ENCODE results near the gene LRRC8C.

Gene LRRC8C

DNA sequence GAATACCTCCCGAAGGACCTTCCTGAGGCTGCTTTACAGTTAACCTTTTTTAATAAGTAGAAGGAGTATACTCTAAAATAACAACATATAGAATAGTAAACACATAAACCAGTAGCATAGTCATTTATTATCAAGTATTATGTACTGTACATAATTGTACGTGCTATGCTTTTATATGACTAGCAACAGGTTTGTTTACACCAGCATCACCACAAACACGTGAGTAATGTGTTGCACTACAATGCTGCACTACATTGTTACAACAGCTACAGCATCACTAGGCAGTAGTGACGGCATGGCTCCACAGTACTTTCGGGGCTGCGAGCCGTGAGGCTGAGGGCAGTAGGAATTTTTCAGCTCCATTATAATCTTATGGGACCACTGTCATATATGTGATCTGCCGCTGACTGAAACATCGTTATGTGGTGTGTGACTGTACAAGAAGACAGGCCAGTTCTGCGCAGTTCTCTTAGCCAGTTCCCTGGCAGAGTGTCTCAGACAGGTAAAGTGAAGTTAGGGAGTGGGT is 105.1 kb downstream of the LRRC8C start:
- no peak for DNase-seq

DNA sequence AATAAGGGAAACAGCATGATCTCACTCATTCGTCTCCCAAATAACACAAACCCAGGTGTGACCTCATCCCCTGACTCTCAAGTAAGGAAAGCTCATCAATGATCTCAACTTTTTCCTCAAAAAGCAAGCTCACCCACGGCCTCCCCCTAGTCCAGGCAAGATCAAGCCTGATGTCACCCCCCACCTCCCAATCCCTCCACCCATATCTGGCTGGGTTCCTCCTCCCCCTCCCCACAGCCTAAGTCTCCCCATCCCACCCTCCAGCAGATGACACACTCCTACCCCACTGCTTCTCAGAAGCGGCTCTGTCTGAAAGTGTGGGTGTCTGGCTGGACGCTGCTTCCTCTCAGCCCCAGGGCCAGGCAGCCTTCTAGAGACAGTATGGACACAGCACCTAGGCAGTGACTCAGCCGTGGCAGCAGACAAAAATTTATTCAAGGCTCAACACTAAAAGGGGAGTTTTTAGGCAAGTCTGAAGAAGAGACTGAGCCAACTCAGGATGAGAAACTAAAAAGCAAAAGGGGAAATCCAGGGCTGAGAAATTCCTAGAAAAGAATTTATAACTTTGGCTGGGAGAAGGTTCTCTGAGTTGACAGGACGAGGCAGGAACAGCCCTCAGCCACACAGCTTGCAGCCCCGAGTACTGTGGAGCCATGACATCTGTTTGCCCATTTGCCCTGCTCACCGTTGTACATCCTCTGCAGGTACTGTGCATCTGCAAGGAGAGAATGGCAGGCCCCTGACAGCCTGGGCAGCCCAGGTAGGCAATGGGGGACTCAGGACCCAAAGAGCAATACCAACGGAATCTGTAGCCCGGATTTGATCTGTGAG is 106.3 kb downstream of the LRRC8C start:
- DNase-seq: no peak

DNA sequence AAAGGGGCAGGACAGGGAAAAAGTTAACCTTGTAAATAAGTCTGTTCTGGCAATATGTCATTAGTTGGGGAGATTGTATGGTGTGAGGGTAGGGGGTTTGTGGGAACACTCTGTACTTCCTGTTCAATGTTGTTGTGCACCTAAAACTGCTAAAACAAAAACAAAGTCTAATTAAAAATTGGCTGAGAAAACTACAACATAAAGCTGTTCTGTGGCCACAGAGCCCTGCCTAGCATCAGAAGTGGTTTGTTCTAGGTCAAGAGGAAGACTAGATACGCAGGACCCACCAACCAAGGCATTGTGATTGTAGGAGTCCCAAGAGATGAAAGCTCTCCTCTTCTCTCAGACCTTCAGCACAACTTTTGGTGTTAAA is 106.9 kb downstream of the LRRC8C start:
- no peak for DNase-seq

DNA sequence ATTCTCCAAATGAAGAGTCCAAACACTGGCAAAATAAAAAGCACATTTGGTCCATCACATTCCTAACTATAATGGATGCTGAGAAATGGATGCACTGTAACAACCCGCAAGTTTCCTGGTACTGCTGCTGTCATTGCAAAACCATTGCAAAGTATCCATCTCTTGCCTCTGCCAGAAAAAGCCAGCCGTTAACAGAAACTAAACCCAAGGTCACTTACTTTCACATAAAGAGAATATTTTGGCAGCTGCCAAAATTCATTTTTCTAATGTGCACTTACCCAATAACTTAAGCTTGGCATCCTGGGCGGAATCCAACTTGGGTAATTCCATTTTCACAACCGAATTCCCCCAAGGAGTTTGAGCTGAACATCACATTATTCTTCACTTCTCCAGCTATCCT is 110.9 kb downstream of the LRRC8C start:
- no peak for DNase-seq

DNA sequence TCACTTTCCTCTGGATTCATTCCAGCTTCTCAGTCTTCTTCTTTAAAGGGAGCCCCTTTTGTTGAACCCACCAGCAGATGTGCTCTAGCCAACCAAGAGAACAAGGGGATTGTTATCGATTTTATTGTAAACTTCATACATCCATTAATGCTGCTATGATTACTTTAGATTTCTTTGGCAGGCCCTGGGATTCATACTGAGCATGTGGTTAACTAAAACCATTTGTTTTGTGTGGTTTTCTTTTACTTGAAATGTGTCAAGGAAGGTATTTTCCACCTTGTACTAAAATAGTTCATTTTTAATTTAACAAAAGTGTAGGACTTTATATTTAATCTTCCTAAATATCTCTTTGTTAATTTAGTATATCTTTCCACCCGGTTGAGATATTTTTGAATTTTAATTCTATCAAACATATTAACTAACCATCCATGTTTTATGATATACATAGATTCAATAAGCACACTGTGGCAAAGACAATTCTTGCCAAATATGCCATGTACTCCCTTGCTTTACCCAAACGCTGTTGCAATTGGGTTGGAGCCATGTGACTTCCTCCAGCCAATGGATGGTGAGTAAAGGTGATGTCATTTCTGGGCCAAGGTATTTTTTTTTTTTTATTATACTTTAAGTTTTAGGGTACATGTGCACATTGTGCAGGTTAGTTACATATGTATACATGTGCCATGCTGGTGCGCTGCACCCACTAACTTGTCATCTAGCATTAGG is 113.7 kb downstream of the LRRC8C start:
- no peak for DNase-seq

DNA sequence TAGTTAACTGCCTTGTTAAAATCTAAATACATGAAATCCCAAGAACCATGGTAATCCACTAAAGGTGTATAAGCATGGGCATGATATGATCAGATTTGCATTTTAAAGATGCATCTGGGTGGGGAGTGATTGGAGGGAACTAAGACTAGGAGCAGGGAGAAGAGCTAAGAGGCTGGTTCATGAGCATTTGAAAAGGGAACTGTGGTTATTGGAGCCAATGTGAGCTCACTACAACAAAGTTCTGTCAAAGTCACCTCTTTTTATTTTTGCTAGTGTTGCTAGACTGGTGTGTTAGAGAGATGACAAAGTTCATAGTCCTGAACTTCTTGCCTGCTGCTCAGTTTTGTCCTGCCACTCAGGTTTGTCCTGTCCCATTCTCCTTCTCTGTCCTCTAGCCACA is 120.8 kb downstream of the LRRC8C start:
- DNase-seq: no peak

DNA sequence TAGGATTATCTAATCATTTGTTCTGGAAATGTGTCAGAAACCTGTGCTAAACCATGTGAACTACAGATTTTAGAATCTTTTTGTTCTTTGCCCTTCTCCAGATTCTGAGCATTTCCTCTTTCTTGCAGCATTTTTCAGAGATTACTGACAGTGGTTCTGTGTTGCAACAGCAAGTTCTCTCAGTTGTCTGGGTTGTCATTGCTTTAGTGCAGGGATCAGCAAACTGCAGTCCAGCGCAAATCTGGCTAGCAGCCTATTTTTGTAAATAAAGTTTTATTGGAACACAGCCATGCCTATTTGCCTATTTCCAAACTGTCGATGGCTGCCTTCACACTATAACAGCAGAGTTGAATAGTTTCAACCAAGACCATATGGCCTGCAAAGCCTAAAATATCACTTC is 121.6 kb downstream of the LRRC8C start:
- no peak for DNase-seq

DNA sequence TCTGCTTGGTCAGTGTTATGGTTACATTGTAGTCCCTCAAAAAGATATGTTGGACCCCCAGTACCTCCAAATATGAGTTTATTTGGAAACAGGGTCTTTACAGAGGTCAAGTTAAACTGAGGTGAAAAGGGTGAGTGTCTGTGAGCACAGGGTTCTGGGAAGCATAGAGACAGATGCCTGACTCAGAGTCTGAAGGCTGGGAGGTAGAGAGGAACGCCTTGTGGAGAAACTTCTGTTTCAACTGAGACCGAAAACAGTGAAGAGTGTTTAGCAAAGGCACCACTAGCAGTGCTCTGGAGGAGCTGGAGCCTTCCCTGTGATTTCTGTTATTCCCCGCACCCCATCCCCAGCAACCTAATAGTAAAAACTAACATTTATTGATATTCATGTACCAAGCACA is 122.7 kb downstream of the LRRC8C start:
- no peak for DNase-seq

DNA sequence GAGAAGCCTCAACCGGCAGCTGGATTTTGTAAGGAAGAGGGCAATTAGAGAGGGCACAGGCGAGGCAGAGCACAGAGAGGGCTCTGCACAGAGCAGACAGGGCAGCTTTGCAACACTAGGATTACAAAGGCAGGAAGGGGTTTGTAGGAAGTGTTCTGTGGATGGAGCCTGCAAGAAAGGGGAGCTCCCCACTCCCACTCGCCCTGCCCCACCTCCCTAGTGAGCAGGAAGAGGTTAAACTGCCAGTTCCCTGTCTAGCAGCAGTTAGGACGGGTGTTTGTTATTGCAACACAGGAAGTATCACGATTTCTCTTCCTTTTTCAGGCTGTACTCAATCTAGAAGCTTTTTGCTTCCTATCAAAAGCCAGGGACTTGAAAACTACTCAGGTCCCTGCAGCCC is 124.6 kb downstream of the LRRC8C start:
- DNase-seq: no peak

DNA sequence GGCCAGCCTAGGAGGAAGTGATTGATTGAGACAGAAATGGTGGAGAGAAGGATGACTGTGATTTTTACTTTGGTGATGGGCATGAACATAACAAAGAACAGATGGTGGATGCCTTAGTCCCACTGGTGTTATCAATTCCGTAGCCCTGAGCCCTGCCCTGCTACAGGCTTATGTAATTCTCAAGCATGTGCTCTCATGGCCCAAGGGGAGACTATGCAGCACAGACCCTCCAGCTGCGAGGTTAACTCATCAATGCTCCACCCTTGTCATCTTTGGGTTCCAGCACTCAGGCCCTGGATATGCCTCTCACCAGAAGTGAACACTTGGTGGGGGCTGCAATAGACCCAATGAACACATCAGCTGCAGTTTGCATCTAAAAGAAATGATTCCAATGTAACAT is 125.2 kb downstream of the LRRC8C start:
- no peak for DNase-seq

DNA sequence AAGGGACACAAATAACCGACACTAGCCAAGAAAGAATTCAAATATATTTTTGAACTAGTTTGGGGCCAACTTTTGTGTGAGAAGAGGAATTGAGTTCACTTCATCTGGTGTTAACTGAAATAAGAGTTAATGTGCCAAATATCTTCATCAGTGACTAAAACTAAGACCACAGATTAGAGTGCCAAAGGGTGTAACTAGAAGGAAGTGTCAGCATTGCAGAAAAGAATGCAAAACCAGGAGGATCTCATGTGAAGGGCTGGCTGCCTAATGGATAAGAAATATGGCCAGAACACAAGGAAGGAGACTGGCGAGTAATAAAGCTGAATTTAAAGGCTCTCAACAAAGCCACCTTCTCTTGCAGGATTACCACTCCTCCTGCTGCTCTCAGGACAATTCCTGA is 126.1 kb downstream of the LRRC8C start:
- DNase-seq: no peak

DNA sequence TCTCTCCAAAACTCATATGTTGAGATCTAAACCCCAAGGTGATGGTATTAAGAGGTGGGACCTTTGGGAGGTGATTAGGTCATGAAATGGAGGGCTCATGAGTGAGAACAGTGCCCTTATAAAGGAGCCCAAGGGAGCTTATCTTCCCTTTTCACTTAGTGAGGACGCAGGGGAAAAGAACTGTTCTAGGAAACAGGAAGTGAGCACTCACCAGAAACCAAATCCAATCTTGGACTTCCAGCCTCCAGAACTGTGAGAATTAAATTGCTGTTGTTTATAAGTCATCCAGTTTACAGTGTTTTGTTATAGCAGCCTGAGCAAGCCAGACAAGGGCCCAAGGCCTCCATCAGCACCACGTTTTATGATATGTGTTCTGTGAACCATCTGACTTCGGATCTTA is 127.6 kb downstream of the LRRC8C start:
- no peak for DNase-seq

DNA sequence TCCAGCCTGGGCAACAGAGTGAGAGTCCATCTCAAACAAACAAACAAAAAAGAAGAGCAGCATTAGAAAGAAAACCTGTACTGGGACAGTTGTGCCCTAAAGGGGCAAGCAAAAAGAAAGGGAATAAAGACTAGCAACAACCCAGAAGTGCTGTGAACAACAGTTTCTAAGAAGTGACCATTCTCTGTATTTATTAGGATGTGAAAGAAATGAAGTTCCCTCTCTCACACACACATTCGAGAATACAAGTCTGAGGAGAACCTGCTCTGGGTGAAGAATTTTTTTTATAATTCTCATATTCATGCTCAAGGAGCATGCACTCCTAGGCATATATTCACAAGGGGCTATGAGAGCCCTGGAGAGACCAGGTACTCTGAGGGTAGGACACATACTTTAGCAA is 128.4 kb downstream of the LRRC8C start:
- no peak for DNase-seq

DNA sequence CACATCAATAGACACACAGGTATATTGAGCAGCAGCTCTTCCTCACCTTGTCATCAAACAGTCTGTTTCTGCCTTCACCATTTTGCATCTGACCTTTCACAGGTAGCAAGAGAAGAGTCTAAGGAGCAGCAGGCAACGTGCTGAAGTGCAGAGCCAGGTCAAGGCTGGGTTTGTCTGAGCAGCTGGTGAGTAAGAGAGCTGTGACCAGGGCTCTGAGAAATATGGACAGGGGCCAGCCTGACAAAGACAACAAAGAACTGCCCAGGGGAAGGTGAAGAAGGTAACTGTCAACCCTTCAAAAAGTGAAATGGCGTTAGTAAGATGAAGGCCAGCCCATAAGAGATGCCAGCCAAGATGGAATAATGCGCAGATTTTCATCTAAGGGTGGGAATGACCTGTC is 129.0 kb downstream of the LRRC8C start:
- DNase-seq: no peak

DNA sequence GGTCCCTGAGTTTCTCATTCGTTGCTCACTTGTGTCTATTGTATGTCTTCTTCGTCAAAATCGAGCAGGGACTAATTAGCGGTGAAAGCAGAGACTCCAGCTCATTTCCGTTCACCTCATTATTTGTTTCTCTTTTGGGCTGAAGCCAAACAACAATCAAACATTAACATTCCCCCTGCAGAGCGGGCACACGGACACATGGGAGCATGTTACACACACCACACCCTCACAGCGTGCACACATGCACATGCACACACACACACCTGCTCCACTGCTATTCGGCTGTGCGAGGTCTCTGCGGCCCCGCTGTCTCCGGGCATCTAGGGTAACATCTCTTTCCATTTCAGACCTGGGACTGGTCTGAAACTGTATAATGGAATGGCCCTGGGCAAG is 129.5 kb downstream of the LRRC8C start:
- DNase-seq: no peak

DNA sequence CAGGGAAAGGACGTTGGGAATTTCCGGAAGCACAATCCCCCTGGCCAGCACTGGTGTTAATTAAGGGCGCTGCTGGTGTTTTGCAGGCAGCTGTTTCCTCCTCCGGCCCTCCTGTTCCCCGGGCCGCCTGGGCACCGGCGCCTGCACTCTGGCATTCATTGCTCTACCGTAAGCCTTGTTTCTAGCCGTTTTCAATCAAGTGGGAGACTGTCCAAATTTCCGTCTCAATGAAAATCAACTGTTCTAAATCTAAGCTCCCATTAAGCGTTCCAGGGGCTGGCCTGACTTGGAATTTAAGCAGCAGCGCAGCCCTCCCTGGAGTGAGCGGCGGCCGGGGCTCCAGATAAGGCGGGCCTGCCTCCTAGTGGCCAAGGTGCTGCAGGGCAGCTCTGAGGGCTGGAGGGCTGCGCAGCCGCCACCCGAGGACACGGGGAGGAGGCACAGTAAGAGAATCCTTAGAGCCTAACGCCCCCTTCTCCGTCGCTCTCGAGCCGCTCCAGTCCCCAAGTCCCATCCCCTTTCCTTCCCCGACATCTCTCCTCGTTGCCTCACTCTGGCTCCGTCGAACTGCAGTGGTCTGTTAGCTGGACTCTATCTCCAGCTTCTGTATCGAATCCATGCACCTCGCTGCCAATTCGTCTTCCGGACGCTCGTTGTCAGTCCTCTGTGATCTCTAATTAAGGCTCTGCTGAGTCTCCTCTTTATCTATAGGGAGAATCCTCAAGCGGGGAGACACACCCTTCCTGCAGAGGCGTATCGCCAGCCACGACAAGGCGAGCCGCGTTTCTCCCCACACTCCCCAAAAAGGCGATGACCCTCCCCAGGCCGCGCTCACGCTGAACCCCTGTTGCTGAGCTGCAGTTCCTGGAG is 130.1 kb downstream of the LRRC8C start:
- DNase-seq: no peak

DNA sequence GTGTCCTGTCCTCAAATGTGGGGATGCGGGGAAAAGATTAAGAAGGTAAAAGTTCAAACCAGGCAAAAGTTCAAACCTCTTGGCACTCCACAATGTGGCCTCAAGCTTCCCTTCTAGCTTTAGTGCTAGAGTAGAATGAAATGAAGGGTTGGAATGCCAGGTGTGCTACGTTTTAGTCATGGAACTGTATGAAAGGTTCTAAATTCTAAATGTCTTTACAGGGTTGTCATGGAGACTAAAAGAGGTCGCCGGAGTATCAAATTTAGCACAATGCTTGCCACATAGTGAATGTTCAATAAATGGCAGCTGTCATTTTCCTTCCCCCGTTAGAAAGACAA is 130.7 kb downstream of the LRRC8C start:
- no peak for DNase-seq

DNA sequence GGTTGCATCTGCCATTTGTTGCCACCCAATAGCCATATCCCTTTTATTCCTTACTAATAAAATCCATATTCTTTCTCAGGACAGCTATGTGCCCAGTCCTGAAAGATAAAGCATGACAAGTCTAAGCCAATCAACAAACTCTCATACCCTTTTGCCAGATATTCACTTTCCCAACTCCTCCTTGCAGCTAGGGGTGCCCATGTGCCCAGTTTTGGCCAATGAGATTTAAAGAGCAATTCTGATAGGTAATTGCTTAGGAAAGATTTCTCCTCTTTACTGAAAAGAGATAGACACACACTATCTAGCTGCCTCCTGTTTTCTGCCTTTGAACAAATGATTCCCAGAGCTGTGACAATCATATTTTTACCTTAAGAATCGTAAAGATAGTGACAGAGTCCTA is 132.9 kb downstream of the LRRC8C start:
- no peak for DNase-seq

DNA sequence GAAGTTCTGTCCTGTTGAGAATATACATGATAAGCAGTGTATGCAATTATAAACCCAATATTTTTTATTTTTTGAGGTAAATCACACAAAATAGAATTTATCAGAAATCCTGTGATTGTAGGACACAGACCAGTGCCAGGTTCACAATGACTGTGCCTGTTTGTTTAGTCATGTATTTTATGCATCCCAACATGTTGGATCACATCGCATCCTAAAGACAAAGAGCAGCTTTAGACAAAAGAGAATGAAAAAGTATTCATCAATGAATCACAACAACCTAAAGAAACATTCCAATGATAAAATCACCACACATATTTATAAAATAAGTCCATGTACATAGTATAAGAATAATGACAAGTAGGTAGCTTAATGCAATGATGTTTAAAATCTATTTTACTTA is 134.7 kb downstream of the LRRC8C start:
- DNase-seq: no peak

All from cortex of kidney (tissue), 1 donor.